NT2/D1 (cell line): ENCODE data around the gene HSPB9.

Experiments
- DNase-seq: peaks from one replicate; pipeline ENCODE4 v3.0.0-alpha.2; 2011; ENCODE audit warnings: low read depth, low spot score
- H3K27me3 ChIP-seq: 2 replicates; pipeline ENCODE4 v1.6.0; 2011; ENCODE audit warnings: mild to moderate bottlenecking; ENCODE audit not compliant: insufficient read length, insufficient read depth
- H3K36me3 ChIP-seq: 2 replicates; pipeline ENCODE4 v1.6.1; 2011; ENCODE audit warnings: mild to moderate bottlenecking, low read length, mixed read lengths; ENCODE audit not compliant: insufficient read depth, insufficient read length
- H3K4me1 ChIP-seq: 2 replicates; pipeline ENCODE4 v1.5.1; 2011; ENCODE audit not compliant: insufficient read depth, insufficient read length
- H3K4me3 ChIP-seq: 2 replicates; pipeline ENCODE4 v1.5.1; 2011; ENCODE audit warnings: low read depth; ENCODE audit not compliant: insufficient read length
- H3K9ac ChIP-seq: 2 replicates; pipeline ENCODE4 v1.6.0; 2011; ENCODE audit warnings: low read depth; ENCODE audit not compliant: insufficient read length
- H3K9me3 ChIP-seq: 2 replicates; pipeline ENCODE4 v1.5.1; 2011; ENCODE audit warnings: mild to moderate bottlenecking, low read length; ENCODE audit not compliant: insufficient read depth
- SUZ12 ChIP-seq: IDR thresholded peaks from 2 replicates; pipeline ENCODE4 v1.6.1; 2011; ENCODE audit not compliant: insufficient read length, insufficient read depth; ENCODE audit errors: extremely low read depth
- YY1 ChIP-seq: IDR thresholded peaks from 2 replicates; pipeline ENCODE4 v1.6.1; 2011; ENCODE audit not compliant: insufficient read length, insufficient read depth
- ZNF274 ChIP-seq: IDR thresholded peaks from 2 replicates; pipeline ENCODE4 v1.6.1; 2011; ENCODE audit warnings: mild to moderate bottlenecking, low read depth, low read length

The HSPB9 gene

DNA sequence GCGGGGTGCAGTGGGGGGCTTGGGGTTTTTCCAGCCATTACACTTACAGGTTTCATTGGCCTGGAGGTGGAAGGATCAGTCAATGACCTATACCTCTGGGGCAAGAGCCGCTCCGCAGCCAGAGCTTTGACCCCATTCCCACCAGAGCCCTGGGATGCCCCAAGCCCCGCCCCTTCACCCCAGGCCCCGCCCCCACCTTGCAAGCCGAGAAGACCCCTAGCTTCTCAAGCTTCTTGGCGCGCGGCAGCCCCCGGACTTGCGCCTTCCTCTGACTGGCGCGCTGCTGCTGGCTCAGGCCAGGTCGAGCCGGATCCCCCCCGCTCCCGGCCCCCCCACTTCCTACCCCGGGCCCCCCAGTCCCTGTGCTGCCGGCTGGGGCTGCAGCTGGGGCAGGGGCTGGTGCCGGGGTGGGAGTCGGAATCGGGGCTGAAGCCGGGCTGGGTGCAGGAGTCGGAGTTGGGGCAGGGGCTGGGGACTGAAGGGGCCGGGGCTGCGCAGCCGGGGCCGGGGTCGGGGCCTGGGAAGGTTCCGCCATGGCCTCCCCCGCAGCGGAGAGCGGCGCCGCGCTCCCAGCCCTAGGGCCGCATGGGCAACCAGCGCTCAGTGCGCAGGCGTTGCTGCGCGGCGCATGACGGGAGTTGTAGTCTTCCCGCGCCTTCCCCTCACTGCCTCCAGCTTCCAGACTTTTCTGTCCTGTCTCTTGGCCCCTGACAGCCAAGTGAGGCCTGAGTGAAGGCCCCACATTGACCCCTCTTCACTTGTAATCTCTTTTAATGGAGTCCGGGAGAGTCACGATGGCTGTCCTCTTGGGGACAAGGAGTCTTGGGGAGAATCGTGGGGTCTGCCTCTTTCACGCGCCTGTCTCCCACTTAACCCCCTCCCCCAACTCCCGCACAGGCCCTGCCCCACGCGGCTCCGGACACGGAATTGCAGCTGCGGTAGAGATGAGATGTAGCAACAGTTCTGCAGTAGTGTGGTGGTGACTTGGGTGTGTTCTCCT, 1.5 kb upstream of the HSPB9 start, which contains the start of gene KAT2A:
KAT2A (minus strand) TSS at position 598 of the 1,000 bp plus-strand sequence; CDS start at position 535, 63 bp downstream.
- H3K4me1 ChIP-seq: peaks cover 30% of the 10 kb centered on the region
- no peak for TF ChIP-seq ZNF274
- TF ChIP-seq YY1: peak; percentile 34
- TF ChIP-seq SUZ12: no peak
- peak; percentile 59 for DNase-seq
- H3K36me3 ChIP-seq: peaks cover 80% of the 10 kb centered on the region
- H3K9me3 ChIP-seq: no peaks in the 10 kb centered on the region
- no peaks in the 10 kb centered on the region for H3K27me3 ChIP-seq
- H3K4me3 ChIP-seq: peak within 1 kb of the TSS; percentile 38
- peak within 1 kb of the TSS; percentile 39 for H3K9ac ChIP-seq

DNA sequence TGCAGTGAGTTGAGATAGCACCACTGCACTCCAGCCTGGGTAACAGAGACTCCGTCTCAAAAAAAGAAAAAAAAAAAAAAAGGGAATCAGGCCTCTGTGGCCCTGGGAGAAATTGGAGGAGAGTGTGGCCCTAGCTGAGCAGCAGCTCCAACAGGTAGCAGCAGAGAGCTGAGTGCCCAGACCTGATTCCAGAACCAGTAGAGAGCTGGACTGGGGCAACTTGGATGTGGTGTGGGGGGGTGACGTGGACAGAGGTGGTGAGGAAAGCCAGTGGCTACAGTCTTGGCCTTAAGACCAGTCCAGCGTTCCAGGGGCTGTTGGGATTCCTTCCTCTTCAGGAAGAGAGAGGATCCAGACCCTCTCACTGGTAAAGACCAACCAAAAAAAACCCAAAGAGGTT, 1.7 kb downstream of the HSPB9 start:
- Histone ChIP-seq H3K9me3 (no peaks in the 10 kb centered on the region), H3K27me3 (no peaks in the 10 kb centered on the region), H3K4me3 (no peak overlapping the region), H3K36me3 (peaks cover 79% of the 10 kb centered on the region), H3K4me1 (peaks cover 28% of the 10 kb centered on the region), H3K9ac (no peak overlapping the region)
- TF ChIP-seq ZNF274 (no peak), SUZ12 (no peak), YY1 (no peak)
- DNase-seq: no peak

DNA sequence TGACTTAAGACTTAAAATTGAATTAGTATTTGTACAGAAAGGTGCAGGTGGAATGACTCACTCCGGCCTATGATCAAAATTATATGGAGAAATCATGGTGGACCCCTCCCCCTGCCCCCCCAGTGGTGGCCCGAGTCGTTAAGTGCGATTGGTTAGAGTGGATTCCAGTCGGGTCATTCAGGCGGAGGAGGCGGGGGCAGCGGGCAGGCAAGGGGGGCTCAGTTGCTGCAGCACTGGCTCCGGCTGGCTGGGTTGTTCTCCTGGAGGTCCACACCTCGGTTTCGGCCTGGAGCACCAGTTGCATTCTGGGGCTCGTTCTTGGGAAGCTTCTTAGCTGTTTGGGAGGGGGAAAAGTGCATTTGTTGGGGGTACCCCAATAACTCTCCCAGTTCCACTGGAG, 3.0 kb downstream of the HSPB9 start:
- no peak overlapping the region for H3K9ac ChIP-seq
- no peaks in the 10 kb centered on the region for H3K9me3 ChIP-seq
- no peak for TF ChIP-seq SUZ12
- no peak for TF ChIP-seq YY1
- no peak for TF ChIP-seq ZNF274
- peaks cover 19% of the 10 kb centered on the region for H3K4me1 ChIP-seq
- DNase-seq: no peak
- H3K27me3 ChIP-seq: no peaks in the 10 kb centered on the region
- H3K4me3 ChIP-seq: no peak overlapping the region
- peaks cover 82% of the 10 kb centered on the region for H3K36me3 ChIP-seq

DNA sequence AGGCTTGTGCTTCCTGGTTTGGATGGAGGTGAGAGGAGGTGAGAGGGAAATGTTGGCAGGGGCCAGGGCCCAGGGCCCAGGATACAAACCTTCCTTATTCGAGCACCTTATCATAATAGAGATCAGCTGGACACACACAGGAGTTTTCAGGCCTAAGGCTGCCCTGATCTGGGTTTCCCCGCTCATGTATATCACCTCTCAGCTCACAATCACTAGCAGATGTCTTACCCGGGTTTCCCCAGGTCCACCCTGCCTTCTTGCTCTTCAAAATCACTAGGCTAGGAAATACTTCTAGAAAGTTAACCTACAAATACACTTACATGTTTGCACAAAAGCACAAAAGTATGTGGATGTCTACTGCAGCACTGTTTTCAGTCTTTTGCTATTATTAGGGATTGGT, 4.2 kb downstream of the HSPB9 start:
- Histone ChIP-seq H3K36me3 (peaks cover 90% of the 10 kb centered on the region), H3K27me3 (no peaks in the 10 kb centered on the region), H3K9me3 (no peaks in the 10 kb centered on the region), H3K4me3 (no peak overlapping the region), H3K9ac (no peak overlapping the region), H3K4me1 (peaks cover 15% of the 10 kb centered on the region)
- DNase-seq: no peak
- TF ChIP-seq ZNF274: no peak
- TF ChIP-seq YY1: no peak
- no peak for TF ChIP-seq SUZ12

DNA sequence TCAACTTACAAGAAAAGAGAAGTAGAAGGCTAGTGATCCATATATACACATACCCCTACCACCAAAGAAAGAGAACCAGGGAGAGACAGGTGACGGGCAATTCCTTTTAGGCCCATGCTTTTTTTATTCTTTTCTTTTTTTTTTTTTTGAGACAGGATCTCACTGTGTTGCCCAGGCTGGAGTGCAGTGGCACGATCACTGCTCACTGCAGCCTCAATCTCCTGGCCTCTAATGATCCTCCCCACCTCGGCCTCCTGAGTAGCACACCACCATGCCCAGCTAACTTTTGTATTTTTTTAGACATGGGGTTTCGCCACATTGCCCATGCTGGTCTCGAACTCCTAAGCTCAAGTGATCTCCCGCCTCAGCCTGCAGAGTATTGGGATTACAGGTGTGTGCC, 4.8 kb downstream of the HSPB9 start:
- TF ChIP-seq SUZ12 (no peak), YY1 (no peak), ZNF274 (no peak)
- peaks cover 91% of the 10 kb centered on the region for H3K36me3 ChIP-seq
- no peaks in the 10 kb centered on the region for H3K27me3 ChIP-seq
- H3K4me1 ChIP-seq: peaks cover 9% of the 10 kb centered on the region
- H3K4me3 ChIP-seq: no peak overlapping the region
- DNase-seq: no peak
- H3K9ac ChIP-seq: no peak overlapping the region
- H3K9me3 ChIP-seq: no peaks in the 10 kb centered on the region

DNA sequence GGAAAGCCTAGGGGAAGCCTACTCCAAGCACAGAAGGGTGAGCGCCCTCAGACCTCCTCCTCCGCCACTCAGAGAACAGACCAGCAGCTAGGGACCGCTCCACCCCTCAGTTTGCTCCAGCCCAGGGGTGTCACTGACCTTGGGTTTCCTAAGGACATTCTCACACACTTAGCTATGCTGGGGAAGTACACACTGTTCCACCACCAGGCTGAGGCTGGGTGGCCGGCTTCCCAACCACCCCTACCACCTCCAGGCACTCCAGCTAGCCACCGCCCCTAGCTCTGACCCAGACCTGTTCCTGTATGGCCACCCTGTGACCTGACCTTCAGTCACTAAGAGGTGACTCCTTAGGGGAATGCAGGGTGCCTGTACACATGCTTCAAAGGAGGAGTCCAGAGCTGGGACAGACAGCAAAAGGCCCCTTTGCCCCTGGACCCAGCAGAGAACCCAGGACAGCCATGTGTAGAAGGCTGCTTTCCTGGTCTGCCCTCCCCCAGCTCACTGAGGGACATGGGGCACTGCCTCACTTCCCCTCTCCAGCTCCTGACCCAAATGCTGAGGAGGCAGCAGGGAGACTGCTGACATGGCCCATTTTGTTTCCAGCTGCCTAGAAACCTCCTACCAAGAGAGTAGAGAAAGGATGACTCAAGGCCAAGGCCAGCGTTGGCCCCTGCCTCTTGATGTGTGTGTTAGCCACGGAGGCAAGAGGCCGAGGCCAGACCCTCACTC, 6.7 kb downstream of the HSPB9 start:
- Histone ChIP-seq H3K27me3 (no peaks in the 10 kb centered on the region), H3K4me1 (peaks cover 5% of the 10 kb centered on the region), H3K36me3 (peaks cover 96% of the 10 kb centered on the region), H3K9ac (no peak overlapping the region), H3K4me3 (no peak overlapping the region), H3K9me3 (no peaks in the 10 kb centered on the region)
- no peak for DNase-seq
- no peak for TF ChIP-seq SUZ12
- no peak for TF ChIP-seq YY1
- TF ChIP-seq ZNF274: no peak

DNA sequence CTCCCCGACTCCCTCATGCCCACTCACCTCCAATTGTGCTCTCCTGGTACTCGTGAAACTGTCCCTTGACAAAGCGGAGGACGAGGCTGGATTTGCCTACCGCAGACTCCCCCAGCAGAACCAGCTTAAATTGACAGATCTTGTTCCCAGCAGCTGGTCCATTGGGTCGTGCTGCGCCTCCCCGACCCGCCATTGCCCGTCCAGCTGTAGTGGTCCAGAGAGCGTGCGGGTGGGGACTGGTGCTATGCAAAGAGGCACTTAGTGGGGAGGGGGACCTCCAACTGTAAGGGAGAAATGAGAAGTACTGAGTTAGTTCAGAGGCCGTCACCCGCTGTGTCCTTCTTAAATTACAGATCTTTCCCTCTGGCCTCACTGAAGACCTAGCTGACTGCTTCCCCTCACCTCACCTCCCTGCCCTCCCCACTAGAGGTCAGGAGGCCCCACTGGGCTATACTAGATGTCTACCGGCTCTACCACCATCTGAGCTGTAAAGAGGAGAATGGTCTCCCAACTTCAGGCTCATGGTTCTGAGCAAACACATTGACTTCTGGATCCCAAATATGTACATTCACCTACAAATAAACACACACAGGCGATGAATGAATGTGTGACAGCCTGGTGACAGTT, 7.8 kb downstream of the HSPB9 start:
- H3K4me1 ChIP-seq: peaks cover 4% of the 10 kb centered on the region
- no peak for TF ChIP-seq SUZ12
- TF ChIP-seq ZNF274: no peak
- no peak for TF ChIP-seq YY1
- no peak for DNase-seq
- no peak overlapping the region for H3K9ac ChIP-seq
- H3K4me3 ChIP-seq: no peak overlapping the region
- peaks cover 95% of the 10 kb centered on the region for H3K36me3 ChIP-seq
- H3K27me3 ChIP-seq: no peaks in the 10 kb centered on the region
- H3K9me3 ChIP-seq: no peaks in the 10 kb centered on the region
